Upper lobe of right lung (tissue), 1 donor: Measurements from ENCODE around the gene CSH1. TPM values are rescaled to one million over a fixed set of nuclear protein-coding genes. Genes with fewer than 3 reads are reported as not detected.

ENCODE experiments used
- ATAC-seq: fragments of 200-7000 bp; cut with Tn5 transposase; one replicate; pipeline ENCODE4 v1.9.1; 2020; ENCODE audit warnings: mild to moderate bottlenecking, moderate library complexity
- DNase-seq: peaks from one replicate; pipeline ENCODE4 v3.0.0-alpha.2; 2020
- H3K27ac ChIP-seq: fragments of 200-600 bp; one replicate; pipeline ENCODE4 v1.8.0; 2022
- H3K27me3 ChIP-seq: fragments of 200-600 bp; one replicate; pipeline ENCODE4 v1.8.0; 2022; ENCODE audit warnings: mild to moderate bottlenecking
- H3K36me3 ChIP-seq: fragments of 200-600 bp; one replicate; pipeline ENCODE4 v1.8.0; 2022
- H3K4me1 ChIP-seq: fragments of 200-600 bp; one replicate; pipeline ENCODE4 v1.8.0; 2022
- H3K4me3 ChIP-seq: fragments of 200-600 bp; one replicate; pipeline ENCODE4 v1.8.0; 2022; ENCODE audit warnings: mild to moderate bottlenecking
- H3K9me3 ChIP-seq: fragments of 200-600 bp; one replicate; pipeline ENCODE4 v1.8.0; 2022
- intact Hi-C: fragments of 100-400 bp; cut with DNase I; formaldehyde crosslinking; loops from one replicate; pipeline ENCODE4 v1.11.0; 2022
- total RNA-seq: library from RNA; stranded (reverse); fragmentation: NEBNext Ultra II Directional; extraction: Animal tissue kit (Norgen Biotek cat#: 25700); gene quantifications from one replicate; pipeline ENCODE4 v1.2.1, GENCODE V29; 2021
- TF ChIP-seq, protein P1 (sequence below): fragments of 200-600 bp; IDR thresholded peaks from one replicate; pipeline ENCODE4 v1.8.0; 2022; ENCODE audit warnings: antibody characterized with exemption
- donor health status: DM: no; HTN: yes; CAD: no; lungs with severe emphysema.

The CSH1 gene
- total RNA-seq, 1 donor from 2014 or later = not detected

DNA sequence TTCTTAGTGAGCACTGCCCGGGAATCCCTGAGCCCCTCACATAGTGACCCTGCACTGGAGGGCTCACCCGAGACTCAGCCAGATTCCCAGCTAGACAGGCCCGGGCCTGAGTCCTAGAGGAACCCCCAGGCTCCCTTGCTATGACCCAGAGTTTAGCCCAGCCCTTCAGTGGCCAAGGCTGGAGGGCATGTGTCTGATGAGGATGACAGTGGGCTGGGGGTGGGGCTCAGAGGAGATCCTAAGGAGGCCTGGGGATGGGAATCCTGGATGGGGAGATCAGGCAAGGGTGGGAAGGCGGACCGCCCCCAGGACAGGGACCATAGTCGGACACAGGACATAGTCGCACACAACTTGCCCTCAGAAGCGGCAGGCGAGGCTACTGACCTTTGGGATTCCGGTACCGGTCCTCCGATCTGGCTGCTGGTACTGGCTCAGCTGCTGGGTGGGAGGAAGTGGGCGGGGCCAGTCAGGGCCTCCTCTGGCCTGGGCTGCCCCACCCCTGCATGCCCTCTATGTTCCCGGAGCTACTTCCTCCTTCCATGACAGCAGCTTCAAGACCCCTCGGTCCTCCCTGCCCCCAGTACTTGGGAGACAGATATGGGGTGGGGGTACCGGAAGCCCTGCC lies 34.7 kb upstream of the CSH1 start:
- H3K4me1 ChIP-seq = peaks cover 5% of the 10 kb centered on the region
- no peaks in the 10 kb centered on the region for H3K36me3 ChIP-seq
- TF ChIP-seq, protein P1, sequence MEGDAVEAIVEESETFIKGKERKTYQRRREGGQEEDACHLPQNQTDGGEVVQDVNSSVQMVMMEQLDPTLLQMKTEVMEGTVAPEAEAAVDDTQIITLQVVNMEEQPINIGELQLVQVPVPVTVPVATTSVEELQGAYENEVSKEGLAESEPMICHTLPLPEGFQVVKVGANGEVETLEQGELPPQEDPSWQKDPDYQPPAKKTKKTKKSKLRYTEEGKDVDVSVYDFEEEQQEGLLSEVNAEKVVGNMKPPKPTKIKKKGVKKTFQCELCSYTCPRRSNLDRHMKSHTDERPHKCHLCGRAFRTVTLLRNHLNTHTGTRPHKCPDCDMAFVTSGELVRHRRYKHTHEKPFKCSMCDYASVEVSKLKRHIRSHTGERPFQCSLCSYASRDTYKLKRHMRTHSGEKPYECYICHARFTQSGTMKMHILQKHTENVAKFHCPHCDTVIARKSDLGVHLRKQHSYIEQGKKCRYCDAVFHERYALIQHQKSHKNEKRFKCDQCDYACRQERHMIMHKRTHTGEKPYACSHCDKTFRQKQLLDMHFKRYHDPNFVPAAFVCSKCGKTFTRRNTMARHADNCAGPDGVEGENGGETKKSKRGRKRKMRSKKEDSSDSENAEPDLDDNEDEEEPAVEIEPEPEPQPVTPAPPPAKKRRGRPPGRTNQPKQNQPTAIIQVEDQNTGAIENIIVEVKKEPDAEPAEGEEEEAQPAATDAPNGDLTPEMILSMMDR = no peak
- H3K9me3 ChIP-seq = no peaks in the 10 kb centered on the region
- H3K4me3 ChIP-seq = peak overlapping the region; percentile 15
- intact Hi-C loops = no loop called here
- H3K27me3 ChIP-seq = no peaks in the 10 kb centered on the region
- ATAC-seq (peak; percentile 84), DNase-seq (peak; percentile 79)
- H3K27ac ChIP-seq = peak overlapping the region; percentile 36

- ATAC-seq (no peak), DNase-seq (no peak)
- TF ChIP-seq, protein P1 = no peak
- peaks cover 5% of the 10 kb centered on the region for H3K4me1 ChIP-seq
- H3K9me3 ChIP-seq = no peaks in the 10 kb centered on the region
- no peak overlapping the region for H3K4me3 ChIP-seq
- intact Hi-C loops = no loop called here
- H3K27ac ChIP-seq = peak overlapping the region; percentile 36
- no peaks in the 10 kb centered on the region for H3K36me3 ChIP-seq
- H3K27me3 ChIP-seq = no peaks in the 10 kb centered on the region
These were observed 33.7 kb upstream of the CSH1 start for GRCh38 chr17:63929860-63930766.

- intact Hi-C loops = no loop called here
These were observed 32.8 kb upstream of the CSH1 start for GRCh38 chr17:63928966-63929695.

GRCh38 chr17:63928172-63928666 lies 31.8 kb upstream of the CSH1 start:
- Histone ChIP-seq H3K4me1 (peaks cover 5% of the 10 kb centered on the region), H3K36me3 (no peaks in the 10 kb centered on the region), H3K27me3 (no peaks in the 10 kb centered on the region), H3K4me3 (no peak overlapping the region), H3K9me3 (no peaks in the 10 kb centered on the region), H3K27ac (no peak overlapping the region)
- DNase-seq = no peak
- TF ChIP-seq, protein P1 = no peak
- intact Hi-C loops = no loop called here
- ATAC-seq = no peak

More at GRCh38 chr17:63928966-63929695, 32.8 kb upstream of the CSH1 start:
- TF ChIP-seq, protein P1 = no peak
- Histone ChIP-seq H3K27ac (no peak overlapping the region), H3K27me3 (no peaks in the 10 kb centered on the region), H3K36me3 (no peaks in the 10 kb centered on the region), H3K4me3 (no peak overlapping the region), H3K4me1 (peaks cover 5% of the 10 kb centered on the region), H3K9me3 (no peaks in the 10 kb centered on the region)
- ATAC-seq = no peak
- DNase-seq = no peak

DNA sequence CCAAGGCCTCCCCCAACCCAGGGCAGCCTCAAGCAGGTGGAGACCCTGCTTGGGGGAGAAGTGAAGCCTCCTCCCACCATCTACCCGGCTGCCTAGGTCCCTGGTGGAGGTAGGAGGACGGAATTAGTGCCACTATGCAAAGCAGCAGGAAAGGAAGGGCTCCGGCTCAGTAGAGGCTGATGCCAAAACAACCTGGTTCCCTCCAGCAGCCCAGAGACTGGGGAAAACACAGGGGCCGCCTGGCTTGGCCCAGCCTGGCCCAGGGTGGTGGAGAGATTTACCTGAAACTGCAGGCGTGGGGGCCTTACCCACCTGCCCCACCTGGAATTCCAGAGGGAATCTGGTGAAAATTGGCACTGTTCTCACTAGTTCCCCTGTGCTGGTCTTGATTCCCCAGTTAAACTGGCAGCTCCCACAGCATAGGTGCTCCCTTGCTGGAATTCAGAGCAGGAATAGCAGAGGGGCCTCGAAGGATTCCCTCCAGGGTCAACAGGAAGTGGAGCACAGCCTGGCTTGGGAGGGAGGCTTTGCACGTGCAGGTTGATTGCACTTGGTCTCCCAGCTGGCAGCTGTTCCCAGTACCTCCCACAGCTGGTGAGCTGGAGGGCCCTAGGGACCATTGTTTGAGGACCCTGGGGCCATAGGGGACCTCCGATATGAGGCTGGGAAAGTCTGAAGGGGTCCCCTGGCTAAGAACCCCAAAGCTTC lies 31.2 kb upstream of the CSH1 start:
- Histone ChIP-seq H3K9me3 (no peaks in the 10 kb centered on the region), H3K4me1 (peaks cover 5% of the 10 kb centered on the region), H3K36me3 (no peaks in the 10 kb centered on the region), H3K27me3 (no peaks in the 10 kb centered on the region), H3K4me3 (no peak overlapping the region), H3K27ac (no peak overlapping the region)
- intact Hi-C loops = no loop called here
- no peak for ATAC-seq
- DNase-seq = no peak
- TF ChIP-seq, protein P1 = no peak
